ENCODE data around the gene BPI. TPM values are rescaled to one million over a fixed set of nuclear protein-coding genes. Genes with fewer than 3 reads are reported as not detected.
A peak's percentile ranks its signal among the peaks of the same experiment; 100 is the strongest.

Gene BPI
- total RNA-seq, 1 donor from 2014 or later: not detected

DNA sequence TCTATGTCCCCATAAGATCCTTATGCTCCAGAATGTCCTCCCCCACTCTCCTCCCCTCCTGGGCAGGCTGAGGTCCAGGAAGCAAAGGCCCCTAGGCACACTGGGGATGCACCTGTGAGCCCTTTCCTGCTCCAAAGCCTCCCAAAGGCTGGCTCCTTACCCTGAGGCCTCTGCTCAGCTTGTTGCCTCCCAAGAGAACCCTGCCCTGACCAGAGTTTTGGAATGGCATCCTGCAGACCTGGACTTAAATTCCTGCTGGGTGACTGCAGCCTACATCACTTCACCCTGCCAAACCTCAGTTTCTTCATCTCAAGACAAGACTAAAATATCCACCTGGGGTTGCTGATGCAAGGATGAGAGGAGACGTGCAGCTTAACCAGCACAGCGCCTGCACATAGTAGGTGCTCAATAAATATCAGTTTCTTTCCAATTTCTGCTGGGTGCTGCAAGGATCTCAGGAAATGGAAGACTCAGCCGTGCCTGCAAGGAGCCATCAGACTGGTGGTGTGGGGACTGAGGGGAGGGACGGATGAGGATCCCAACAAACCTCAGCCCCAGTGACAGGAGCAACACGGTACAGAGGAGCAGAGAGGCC lies 40.2 kb downstream of the BPI start:
- ATAC-seq (no peak), DNase-seq (ENCODE audit: missing footprints) (no peak)
- intact Hi-C loops (cut with DNase I): loop anchor here (5.0 kb wide), 1 partner anchor 63 kb away; no protein-coding TSS in a partner anchor

GRCh38 chr20:38345643-38346042 lies 41.7 kb downstream of the BPI start:
- DNase-seq (ENCODE audit: missing footprints): no peak

GRCh38 chr20:38346247-38346651 lies 42.3 kb downstream of the BPI start, which contains the start of gene LBP:
Gene LBP, plus strand, starts transcription at chr20:38346482. Its CDS starts 35 bp downstream, at chr20:38346517.
- intact Hi-C loops (cut with DNase I): no loop called here
- no peak for DNase-seq (ENCODE audit: missing footprints)
- ATAC-seq: no peak

More at GRCh38 chr20:38345643-38346042, 41.7 kb downstream of the BPI start:
- no peak for ATAC-seq
- intact Hi-C loops (cut with DNase I): no loop called here

DNA sequence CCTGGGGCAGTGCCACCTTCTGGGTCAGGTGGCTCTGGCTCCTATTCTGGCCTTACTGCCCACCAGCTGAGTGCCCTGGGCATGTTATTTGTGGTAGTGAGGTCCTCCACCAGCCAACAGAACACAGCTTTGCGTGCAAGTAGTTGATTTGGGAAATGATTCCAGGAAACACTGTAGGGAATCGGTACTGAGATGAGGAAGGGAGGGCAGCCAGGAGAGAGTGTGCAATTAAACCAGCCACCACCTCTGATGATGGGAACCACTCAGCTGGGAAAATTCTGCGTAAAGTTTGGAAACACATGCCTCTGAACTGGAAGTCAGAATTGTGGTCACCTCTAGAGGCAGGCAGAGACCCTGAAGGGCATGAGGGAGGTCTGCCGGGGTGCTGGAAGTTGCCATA lies 42.8 kb downstream of the BPI start:
- DNase-seq (ENCODE audit: missing footprints) (no peak), ATAC-seq (no peak)
- intact Hi-C loops (cut with DNase I): no loop called here

DNA sequence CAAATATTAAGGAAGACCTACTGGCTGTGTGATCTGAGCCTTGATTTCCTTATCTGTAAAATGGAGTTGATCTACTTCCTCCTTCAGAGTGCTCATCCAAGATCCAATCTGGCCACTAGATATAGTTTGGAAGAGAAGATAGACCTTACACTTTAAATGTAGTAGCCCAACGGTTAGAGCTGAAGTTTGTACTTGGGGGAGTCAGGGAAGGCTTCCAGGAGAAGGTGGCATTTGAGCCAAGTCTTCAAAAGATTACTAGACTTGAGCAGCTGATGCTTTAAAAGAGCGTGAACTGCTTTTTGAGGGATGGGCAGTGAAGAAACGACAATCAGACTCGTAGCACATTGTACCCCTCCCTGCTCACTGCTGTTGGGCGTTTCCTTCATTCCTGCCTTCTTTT lies 45.9 kb downstream of the BPI start:
- ATAC-seq: no peak
- DNase-seq (ENCODE audit: missing footprints): no peak
- intact Hi-C loops (cut with DNase I): no loop called here

- DNase-seq (ENCODE audit: missing footprints) (peak; percentile 65), ATAC-seq (peak; percentile 83)
- intact Hi-C loops (cut with DNase I): no loop called here
These were observed 47.2 kb downstream of the BPI start for GRCh38 chr20:38350879-38351775.

DNA sequence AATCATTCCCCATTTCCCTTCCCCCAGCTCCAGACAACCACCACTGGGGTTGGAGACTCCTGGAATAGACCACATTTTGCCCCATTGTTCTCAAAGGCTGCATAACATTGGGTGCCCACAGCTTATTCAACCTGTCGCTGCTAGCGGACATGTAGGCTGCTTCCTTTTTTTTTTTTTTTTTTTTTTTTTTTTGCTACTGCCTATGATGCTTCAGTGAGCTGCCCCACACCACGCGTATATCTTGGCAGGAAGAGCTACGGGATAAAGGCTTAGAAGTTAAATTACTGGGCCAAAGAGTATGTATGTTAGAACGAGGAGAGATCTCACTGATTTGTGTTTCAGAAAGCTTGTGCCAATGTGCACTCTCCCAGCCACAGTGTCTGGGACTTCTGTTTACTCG lies 49.4 kb downstream of the BPI start:
- ATAC-seq (no peak), DNase-seq (ENCODE audit: missing footprints) (no peak)
- intact Hi-C loops (cut with DNase I): no loop called here

DNA sequence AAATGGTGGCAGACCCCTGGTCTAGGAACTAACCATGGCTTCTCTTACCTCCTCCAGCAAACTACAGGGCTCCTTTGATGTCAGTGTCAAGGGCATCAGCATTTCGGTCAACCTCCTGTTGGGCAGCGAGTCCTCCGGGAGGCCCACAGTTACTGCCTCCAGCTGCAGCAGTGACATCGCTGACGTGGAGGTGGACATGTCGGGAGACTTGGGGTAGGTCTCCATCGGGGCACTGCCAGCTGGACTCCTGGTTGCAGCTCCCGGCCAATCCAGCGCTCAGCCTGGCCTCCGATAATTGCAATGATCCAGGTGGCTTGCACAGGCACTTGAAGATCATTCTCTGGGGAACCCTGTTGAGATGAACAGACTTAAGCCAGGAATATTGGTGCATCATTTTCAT lies 50.3 kb downstream of the BPI start:
- DNase-seq (ENCODE audit: missing footprints) (no peak), ATAC-seq (no peak)
- intact Hi-C loops (cut with DNase I): no loop called here

GRCh38 chr20:38355161-38356012 lies 51.4 kb downstream of the BPI start:
- DNase-seq (ENCODE audit: missing footprints): no peak
- ATAC-seq: no peak
- intact Hi-C loops (cut with DNase I): no loop called here

- ATAC-seq (no peak), DNase-seq (ENCODE audit: missing footprints) (no peak)
- intact Hi-C loops (cut with DNase I): no loop called here
These were observed 53.8 kb downstream of the BPI start for GRCh38 chr20:38357653-38358207.

GRCh38 chr20:38358556-38358955 lies 54.6 kb downstream of the BPI start:
- DNase-seq (ENCODE audit: missing footprints) (no peak), ATAC-seq (no peak)
- intact Hi-C loops (cut with DNase I): no loop called here

DNA sequence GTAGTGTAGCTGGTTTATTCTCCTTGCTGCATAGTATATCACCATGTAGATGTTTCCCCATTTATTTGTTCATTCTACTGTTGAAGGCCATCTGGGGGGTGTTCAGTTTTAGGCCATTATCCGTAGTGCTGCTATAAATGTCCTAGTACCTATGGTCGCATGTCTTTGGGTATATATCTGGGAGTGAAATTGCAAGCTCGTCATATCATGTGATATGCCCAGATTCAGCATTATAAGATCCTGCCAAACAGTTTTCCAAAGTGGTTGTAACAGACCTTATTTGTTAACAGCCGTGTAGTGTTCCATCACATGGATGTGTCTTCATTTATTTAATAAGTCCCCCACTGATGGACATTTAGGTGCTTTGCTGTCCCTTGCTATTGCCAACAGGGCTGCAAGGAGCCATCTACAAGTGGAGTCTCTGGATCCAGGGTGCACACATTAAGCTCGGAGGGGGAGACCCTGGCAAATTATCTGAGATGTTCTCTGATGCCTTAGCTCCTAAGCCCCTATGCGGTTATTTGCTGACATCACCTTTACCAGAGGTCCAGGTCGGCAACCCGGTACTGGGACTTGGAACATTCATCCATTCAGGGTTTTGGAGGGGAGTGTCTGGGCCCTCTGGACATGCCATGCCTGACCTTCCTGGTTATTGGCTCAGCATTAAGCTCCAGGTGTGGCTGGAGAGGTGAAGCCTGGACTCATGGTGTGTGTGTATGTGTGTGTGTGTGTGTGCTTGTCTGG lies 59.2 kb downstream of the BPI start:
- ATAC-seq: no peak
- intact Hi-C loops (cut with DNase I): no loop called here
- DNase-seq (ENCODE audit: missing footprints): no peak

DNA sequence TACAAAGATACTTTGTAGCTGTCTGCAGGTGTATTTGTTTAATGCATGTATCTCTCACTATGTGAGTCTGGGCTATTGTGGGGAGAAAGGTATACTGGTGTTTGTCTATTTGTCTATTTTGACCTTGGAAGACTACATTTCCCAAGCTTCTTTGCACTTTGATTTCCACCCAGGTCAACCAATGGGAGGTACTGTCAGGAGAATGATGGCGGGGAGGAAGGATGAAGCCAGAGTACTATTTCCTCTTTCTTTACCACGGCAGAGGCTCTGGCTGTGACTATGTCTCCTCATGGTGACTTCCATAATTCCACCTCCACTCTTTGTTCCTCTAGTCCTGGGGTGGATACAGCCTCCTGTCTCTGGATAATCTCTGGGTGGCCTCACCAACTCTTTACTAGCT lies 65.4 kb downstream of the BPI start:
- ATAC-seq: no peak
- DNase-seq (ENCODE audit: missing footprints): no peak
- intact Hi-C loops (cut with DNase I): no loop called here

DNA sequence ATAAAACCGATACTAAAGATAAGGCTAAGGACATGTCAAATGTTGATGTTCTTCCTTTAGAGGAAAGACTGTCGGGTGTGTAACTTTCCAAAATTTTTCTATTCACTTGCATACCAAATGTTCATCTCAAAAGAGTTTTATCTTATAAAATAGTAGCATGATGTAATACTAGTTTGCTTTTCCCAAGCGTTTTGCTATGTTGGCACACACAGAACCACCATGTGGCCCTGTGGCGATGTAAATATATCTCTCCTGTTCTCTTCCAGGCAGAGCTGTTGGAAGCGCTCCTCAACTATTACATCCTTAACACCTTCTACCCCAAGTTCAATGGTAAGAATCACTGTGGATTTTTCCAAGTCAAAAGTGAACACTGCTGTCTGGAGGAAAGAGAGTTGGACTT lies 68.8 kb downstream of the BPI start:
- intact Hi-C loops (cut with DNase I): no loop called here
- DNase-seq (ENCODE audit: missing footprints): no peak
- no peak for ATAC-seq

DNA sequence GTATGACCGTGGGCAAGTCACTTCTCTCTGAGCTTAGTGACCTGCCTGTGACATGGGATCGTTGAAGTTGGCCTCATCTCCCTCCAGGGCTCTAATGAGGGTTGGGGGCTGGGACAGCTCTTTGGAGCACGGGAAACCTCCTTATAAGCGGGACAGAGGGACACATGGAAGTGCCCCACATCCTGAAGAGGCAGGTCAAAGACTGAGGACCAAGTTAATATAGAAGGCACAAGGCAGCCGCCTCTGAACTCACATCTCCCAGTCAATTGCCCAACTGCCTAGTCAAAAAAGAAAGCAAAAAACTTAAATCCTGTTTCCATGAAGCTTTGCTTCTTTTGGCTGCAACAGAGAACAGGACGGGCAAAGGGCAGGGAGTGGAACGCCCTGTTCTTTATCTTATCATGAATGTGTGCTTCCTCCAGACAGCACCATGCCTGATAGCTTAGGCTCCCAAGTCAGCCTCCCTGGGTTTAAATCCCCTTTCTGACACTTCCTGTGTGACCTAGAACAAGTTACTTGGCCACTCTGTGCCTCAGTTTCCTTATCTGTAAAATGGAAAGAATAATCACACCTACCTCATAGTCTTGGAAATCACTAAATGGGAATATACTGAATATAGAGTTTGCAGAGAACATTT lies 69.4 kb downstream of the BPI start:
- ATAC-seq (peak; percentile 20), DNase-seq (ENCODE audit: missing footprints) (no peak)
- intact Hi-C loops (cut with DNase I): no loop called here

- DNase-seq (ENCODE audit: missing footprints) (no peak), ATAC-seq (no peak)
- intact Hi-C loops (cut with DNase I): no loop called here
These were observed 69.9 kb downstream of the BPI start for GRCh38 chr20:38373898-38374297.

DNA sequence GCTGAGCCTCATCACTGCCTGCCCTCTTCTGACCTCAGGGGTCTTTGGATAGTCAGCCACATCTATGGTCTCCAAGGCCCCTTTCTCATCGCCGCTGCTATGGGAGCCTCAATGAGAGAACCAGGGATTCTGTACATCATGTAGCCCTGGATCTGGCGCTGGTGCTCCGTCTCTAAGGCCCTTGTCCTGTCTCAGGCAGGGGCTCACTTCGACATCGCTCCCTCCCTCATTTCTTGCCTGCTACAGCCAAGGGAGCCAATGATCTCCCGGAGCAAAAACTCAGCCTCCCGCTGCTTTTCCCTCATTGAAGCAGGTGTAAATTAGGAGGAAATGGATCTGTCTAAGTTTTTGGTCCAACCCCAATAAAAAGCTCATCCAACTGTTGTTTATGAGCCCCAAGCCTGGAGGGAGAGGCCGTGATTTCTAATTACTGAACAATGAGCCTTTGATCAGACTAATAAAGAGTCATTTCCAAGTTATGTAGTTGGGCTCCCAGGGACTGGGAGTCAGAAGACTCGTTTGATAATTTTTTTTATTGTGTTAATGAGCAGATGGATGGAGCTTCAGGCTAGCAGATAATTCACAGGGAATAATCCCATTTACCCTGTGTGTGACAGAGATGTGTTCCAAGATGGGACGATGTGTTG lies 73.2 kb downstream of the BPI start:
- ATAC-seq (no peak), DNase-seq (ENCODE audit: missing footprints) (no peak)
- intact Hi-C loops (cut with DNase I): no loop called here

All from Right ventricle myocardium inferior (tissue), 1 donor.